Cardiac fibroblast (primary cell): ENCODE measurements around the gene ADGRB2.
A peak's percentile ranks its signal among the peaks of the same experiment; 100 is the strongest.

Source experiments
- DNase-seq, 2 donors: peaks; one replicate each; pipeline versions ENCODE4 v3.0.0 to v3.0.0-alpha.2; 2010; ENCODE audit warnings: low read depth in 2 of 2
- H3K4me3 ChIP-seq, 2 donors: replicated peaks in 1 of 2; 1 replicate in 1 of 2; 2 replicates in 1 of 2; pipeline ENCODE4 v1.5.1; 2011; ENCODE audit warnings: low read depth in 2 of 2, low read length in 2 of 2, mild to moderate bottlenecking in 2 of 2, moderate library complexity in 1 of 2
- CTCF ChIP-seq: IDR thresholded peaks from one replicate; pipeline ENCODE4 v1.5.1; 2011; ENCODE audit warnings: low read depth, mild to moderate bottlenecking, low read length, inconsistent platforms

ADGRB2 gene

GRCh38 chr1:31723828-31724359 is 40.2 kb downstream of the ADGRB2 start:
- TF ChIP-seq CTCF: no peak
- peak; percentile 76 to 79 for DNase-seq
- H3K4me3 ChIP-seq: no peak overlapping the region

GRCh38 chr1:31718327-31718897 is 45.7 kb downstream of the ADGRB2 start:
- no peak for TF ChIP-seq CTCF
- no peak for DNase-seq
- H3K4me3 ChIP-seq: no peak overlapping the region

GRCh38 chr1:31717341-31717740 is 46.8 kb downstream of the ADGRB2 start:
- DNase-seq: peak in 1 of 2 donors; percentile 30
- no peak overlapping the region for H3K4me3 ChIP-seq
- TF ChIP-seq CTCF: no peak

DNA sequence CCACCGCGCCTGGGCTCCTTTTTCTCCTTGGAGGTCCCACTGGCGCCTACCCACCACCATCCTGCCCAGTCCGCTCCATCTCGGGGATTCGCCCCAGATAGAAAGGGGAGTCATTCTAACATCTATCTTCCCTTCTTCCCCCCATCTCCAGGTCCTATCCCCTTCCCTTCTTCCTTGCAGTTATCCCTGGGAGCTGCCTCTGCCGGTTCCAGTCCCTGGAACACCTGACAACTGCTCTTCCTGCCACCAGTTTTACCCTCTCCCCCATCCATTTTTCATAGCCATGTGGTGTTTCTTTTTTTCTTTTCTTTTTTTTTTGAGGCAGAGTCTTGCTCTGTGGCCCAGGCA is 48.3 kb downstream of the ADGRB2 start:
- no peak for DNase-seq
- peak overlapping the region; percentile 2 to 3 for H3K4me3 ChIP-seq
- TF ChIP-seq CTCF: no peak

DNA sequence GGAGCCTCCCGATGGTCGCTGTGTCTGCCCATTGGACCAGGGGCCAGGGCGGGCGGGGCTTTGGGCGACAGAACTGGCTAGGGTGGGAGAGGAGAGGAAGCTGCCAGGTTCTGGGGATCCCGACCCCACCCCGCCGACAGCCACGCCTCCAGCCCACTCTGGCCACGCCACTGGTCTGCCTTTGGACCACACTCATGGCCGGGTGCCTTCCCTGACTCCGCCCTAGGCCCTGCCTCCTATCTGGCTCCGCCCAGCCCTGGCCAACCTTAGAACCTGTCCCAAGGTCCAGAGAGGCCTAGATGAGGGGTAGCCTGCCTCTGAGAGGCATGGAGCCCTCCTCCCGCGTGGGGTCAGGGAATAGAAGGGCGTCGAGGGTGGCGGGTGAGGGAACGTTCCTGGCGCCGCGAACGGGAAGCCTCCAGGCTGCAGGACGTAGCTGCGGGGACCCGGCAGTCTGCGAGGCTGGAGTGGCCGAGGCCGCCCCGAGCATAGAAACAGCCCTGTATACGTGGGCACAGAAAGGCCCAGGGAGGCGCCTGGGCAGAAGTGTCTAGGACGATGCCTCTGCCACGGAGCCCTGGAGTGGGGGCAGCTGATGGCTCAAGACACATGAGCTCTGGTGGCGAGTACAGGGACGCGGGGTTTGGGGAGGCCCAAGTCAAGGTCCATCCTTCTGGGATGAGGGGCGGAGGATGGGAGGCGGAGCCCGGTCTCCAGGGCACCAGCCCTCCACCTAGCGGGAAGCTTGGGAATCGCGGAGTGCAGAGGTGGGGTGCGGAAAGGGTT is 48.9 kb downstream of the ADGRB2 start:
- peak; percentile 96 for TF ChIP-seq CTCF
- H3K4me3 ChIP-seq: peak overlapping the region; percentile 27 to 47
- peak; percentile 93 for DNase-seq

DNA sequence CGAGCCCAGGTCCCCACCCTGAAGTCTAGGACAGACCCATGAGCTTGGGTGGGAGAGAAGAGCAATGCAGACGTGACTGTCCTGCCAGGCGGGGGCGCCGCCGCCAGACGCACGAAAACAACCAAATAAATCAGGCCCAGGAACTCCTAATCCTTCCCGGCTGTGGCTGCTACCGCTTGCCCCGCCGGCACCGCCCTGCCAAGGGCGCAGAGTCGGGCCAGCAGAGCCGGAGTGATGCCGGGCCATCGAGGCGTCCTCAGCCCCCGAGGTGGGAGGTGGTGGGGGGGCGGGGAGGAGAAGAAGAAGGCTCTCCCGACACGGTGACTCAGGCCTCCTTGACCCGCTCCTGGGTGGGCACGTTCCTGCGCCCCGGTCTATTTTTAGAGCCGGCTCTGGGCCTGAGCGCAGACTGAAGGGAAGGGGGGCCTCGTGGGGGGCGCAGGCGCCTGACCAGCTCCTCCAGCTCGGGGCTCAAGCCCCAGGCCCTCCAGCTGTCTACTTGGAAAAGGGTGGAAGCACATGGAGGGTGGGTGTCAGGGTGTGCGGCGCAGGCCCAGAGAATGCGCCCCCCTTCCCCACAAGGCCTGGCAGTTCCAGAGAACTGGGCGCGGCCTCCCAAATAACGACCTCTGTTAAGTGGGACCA is 49.6 kb downstream of the ADGRB2 start:
- DNase-seq: peak; percentile 74
- peak overlapping the region; percentile 8 to 33 for H3K4me3 ChIP-seq
- peak; percentile 52 for TF ChIP-seq CTCF
